ENCODE results near the gene DOC2A.
"Not testable (repeated sequence)": the region's sequence is repeated elsewhere in the genome, so short reads cannot be mapped to it uniquely, and the experiment has no call there.

DNA sequence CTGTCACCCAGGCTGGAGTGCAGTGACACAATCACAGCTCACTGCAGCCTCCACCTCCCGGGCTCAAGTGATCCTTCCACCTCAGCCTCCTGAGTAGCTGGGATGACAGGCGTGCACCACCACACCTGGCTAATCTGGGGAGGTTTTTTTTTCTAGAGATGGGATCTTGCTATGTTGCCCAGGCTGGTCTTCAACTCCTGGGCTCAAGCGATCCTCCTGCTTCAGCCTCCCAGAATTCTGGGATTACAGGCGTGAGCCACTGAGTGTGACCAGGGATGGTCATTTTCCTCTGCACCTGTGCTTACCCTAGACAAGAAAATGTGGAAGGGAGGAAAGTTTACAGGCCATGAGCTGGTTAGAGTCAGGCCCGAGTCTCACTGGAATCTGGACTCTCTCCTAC is 29.9 kb upstream of the DOC2A start:
- TF ChIP-seq TAF1 (IDR thresholded peaks at IDR 0.05; ENCODE audit: borderline replicate concordance, low read depth, low read length); POLR2A (IDR thresholded peaks at IDR 0.05; ENCODE audit: low read depth, low read length): not testable (repeated sequence)

All from GM12892 (cell line).